SU-DHL-6 (cell line): ENCODE results near the gene DNAJB14.
"Not testable (repeated sequence)": the region's sequence is repeated elsewhere in the genome, so short reads cannot be mapped to it uniquely, and the experiment has no call there.

ENCODE experiments used
- H2AFZ ChIP-seq: fragments of 200-600 bp; sonication (generic); 2 replicates; pipeline ENCODE4 v1.6.1; 2014; ENCODE audit warnings: low read depth, mild to moderate bottlenecking, moderate library complexity, mixed read lengths, antibody characterized with exemption, low read length; ENCODE audit not compliant: severe bottlenecking
- H3F3A ChIP-seq: fragments of 200-600 bp; shearing (Covaris generic); 2 replicates; pipeline ENCODE4 v1.6.0; 2016; ENCODE audit warnings: antibody characterized with exemption, mild to moderate bottlenecking; ENCODE audit not compliant: insufficient read depth
- H3K27ac ChIP-seq: fragments of 200-600 bp; sonication (generic); 2 replicates; pipeline ENCODE4 v1.5.1; 2016; ENCODE audit warnings: low read depth, mild to moderate bottlenecking, low read length, moderate library complexity, mixed read lengths
- H3K27me3 ChIP-seq: fragments of 200-600 bp; sonication (generic), shearing (Covaris generic); 2 replicates; pipeline ENCODE4 v1.6.0; 2014; ENCODE audit warnings: mild to moderate bottlenecking, low read length
- H3K36me3 ChIP-seq: fragments of 200-600 bp; sonication (generic); 2 replicates; pipeline ENCODE4 v1.6.1; 2014; ENCODE audit warnings: mild to moderate bottlenecking, low read length, mixed read lengths
- H3K4me2 ChIP-seq: fragments of 300-600, 200-600 bp; shearing (Covaris generic), sonication (generic); 2 replicates; pipeline ENCODE4 v1.6.0; 2014; ENCODE audit warnings: low read length, low read depth, mild to moderate bottlenecking; ENCODE audit not compliant: poor library complexity, severe bottlenecking
- H3K4me3 ChIP-seq: fragments of 200-600 bp; sonication (generic); 2 replicates; pipeline ENCODE4 v1.5.1; 2014; ENCODE audit warnings: antibody characterized with exemption, low read length, mild to moderate bottlenecking, mixed read lengths; ENCODE audit not compliant: insufficient read depth, poor library complexity, severe bottlenecking
- H3K79me2 ChIP-seq: fragments of 200-600 bp; sonication (generic); 2 replicates; pipeline ENCODE4 v1.6.1; 2014; ENCODE audit warnings: mild to moderate bottlenecking, low read length, moderate library complexity; ENCODE audit not compliant: insufficient read depth
- H3K9ac ChIP-seq: fragments of 200-600 bp; sonication (generic); 2 replicates; pipeline ENCODE4 v1.7.0; 2014; ENCODE audit warnings: mild to moderate bottlenecking, low read length
- H3K9me2 ChIP-seq: fragments of 200-600 bp; sonication (generic); replicated peaks from 2 replicates; pipeline ENCODE4 v1.6.1; 2014; ENCODE audit warnings: low read length; ENCODE audit not compliant: insufficient read depth
- H3K9me3 ChIP-seq: fragments of 200-600 bp; sonication (generic); 2 replicates; pipeline ENCODE4 v1.6.1; 2014; ENCODE audit warnings: low read length, mixed read lengths; ENCODE audit not compliant: insufficient read depth
- H4K20me1 ChIP-seq: fragments of 200-600 bp; sonication (generic); 2 replicates; pipeline ENCODE4 v1.6.1; 2014; ENCODE audit warnings: low read depth, mild to moderate bottlenecking, antibody characterized with exemption, low read length, moderate library complexity, mixed read lengths
- EZH2phosphoT487 ChIP-seq: fragments of 200-600 bp; sonication (generic), shearing (Covaris generic); conservative IDR thresholded peaks from 2 replicates; pipeline ENCODE4 v1.6.1; 2018; ENCODE audit warnings: mild to moderate bottlenecking, antibody characterized with exemption, low read length, moderate library complexity, mixed read lengths
- TF ChIP-seq, protein P1 (sequence below): fragments of 200-600 bp; sonication (generic); IDR thresholded peaks from one replicate; pipeline ENCODE4 v1.5.1; 2017; ENCODE audit warnings: antibody characterized with exemption, mild to moderate bottlenecking, low read length, moderate library complexity; ENCODE audit not compliant: insufficient read depth, poor library complexity, severe bottlenecking

Gene DNAJB14

DNA sequence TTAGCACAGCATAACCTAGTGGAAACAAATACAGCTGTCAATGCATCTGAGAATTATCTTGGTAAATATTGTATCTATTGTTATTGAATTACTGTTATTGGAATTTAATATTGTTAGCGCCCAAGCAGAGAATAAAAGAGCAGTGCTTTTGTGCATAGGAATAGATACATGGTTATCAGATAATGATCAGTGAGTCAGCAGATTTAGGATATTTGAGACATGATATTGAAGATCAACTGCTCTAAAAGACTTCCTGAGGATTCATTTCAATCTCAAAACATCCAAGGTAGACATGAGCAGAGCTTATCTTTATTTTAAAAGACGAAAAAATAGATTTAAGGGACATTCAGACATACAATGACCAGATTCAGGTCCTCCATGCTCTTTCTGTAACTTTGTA lies 14.2 kb upstream of the DNAJB14 start:
- H3K27ac ChIP-seq = no peak overlapping the region
- no peak overlapping the region for H3K4me3 ChIP-seq
- H3K9ac ChIP-seq = no peak overlapping the region
- H3K9me2 ChIP-seq = no peaks in the 10 kb centered on the region
- H3K79me2 ChIP-seq = no peaks in the 10 kb centered on the region
- TF ChIP-seq, protein P1, sequence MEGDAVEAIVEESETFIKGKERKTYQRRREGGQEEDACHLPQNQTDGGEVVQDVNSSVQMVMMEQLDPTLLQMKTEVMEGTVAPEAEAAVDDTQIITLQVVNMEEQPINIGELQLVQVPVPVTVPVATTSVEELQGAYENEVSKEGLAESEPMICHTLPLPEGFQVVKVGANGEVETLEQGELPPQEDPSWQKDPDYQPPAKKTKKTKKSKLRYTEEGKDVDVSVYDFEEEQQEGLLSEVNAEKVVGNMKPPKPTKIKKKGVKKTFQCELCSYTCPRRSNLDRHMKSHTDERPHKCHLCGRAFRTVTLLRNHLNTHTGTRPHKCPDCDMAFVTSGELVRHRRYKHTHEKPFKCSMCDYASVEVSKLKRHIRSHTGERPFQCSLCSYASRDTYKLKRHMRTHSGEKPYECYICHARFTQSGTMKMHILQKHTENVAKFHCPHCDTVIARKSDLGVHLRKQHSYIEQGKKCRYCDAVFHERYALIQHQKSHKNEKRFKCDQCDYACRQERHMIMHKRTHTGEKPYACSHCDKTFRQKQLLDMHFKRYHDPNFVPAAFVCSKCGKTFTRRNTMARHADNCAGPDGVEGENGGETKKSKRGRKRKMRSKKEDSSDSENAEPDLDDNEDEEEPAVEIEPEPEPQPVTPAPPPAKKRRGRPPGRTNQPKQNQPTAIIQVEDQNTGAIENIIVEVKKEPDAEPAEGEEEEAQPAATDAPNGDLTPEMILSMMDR = no peak
- TF ChIP-seq EZH2phosphoT487 = no peak
- H3K9me3 ChIP-seq = no peaks in the 10 kb centered on the region
- no peaks in the 10 kb centered on the region for H3K36me3 ChIP-seq
- no peaks in the 10 kb centered on the region for H3F3A ChIP-seq
- no peak overlapping the region for H2AFZ ChIP-seq
- no peaks in the 10 kb centered on the region for H3K27me3 ChIP-seq
- no peak overlapping the region for H3K4me2 ChIP-seq
- H4K20me1 ChIP-seq = no peaks in the 10 kb centered on the region

DNA sequence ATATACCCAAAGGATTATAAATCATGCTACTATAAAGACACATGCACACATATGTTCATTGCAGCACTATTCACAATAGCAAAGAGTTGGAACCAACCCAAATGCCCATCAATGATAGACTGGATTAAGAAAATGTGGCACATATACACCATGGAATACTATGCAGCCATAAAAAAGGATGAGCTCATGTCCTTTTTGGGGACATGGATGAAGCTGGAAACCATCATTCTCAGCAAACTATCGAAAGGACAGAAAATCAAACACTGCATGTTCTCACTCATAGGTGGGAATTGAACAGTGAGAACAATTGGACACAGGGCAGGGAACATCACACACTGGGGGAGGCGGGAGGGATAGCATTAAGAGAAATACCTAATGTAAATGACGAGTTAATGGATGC lies 11.8 kb upstream of the DNAJB14 start:
- not testable (repeated sequence) for H3K9me2 ChIP-seq, H2AFZ ChIP-seq, H3K4me3 ChIP-seq, H4K20me1 ChIP-seq, H3K27ac ChIP-seq, H3K36me3 ChIP-seq, H3K4me2 ChIP-seq, H3K79me2 ChIP-seq, H3K9ac ChIP-seq, H3F3A ChIP-seq, H3K9me3 ChIP-seq, H3K27me3 ChIP-seq

DNA sequence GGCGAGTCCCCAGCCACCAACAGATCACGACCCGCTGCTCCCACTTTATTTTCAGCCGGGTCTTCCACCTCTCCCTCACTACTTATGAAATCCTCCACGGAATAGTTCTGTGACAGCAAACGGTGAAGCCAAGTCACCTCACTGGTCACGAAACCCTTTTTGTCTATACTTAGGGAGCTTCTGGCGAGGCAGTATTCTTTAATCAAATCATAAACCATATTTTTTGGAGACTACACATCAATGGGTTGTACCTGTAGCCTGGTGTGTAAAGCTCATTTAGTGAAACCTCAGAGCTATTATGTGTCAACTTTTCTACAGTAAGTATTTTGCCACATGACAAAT lies 4.5 kb upstream of the DNAJB14 start:
- H3K9me2 ChIP-seq = no peaks in the 10 kb centered on the region
- H3K36me3 ChIP-seq = peaks cover 12% of the 10 kb centered on the region
- peaks cover 19% of the 10 kb centered on the region for H3K79me2 ChIP-seq
- H3K9ac ChIP-seq = peak overlapping the region; percentile 91
- H3K27ac ChIP-seq = peak overlapping the region; percentile 58
- peak overlapping the region; percentile 90 for H3K4me2 ChIP-seq
- H3K4me3 ChIP-seq = peak overlapping the region; percentile 77
- H4K20me1 ChIP-seq = no peaks in the 10 kb centered on the region
- TF ChIP-seq, protein P1 = no peak
- TF ChIP-seq EZH2phosphoT487 = no peak
- H3F3A ChIP-seq = peaks cover 28% of the 10 kb centered on the region
- no peaks in the 10 kb centered on the region for H3K9me3 ChIP-seq
- H3K27me3 ChIP-seq = no peaks in the 10 kb centered on the region
- peak overlapping the region; percentile 79 for H2AFZ ChIP-seq

DNA sequence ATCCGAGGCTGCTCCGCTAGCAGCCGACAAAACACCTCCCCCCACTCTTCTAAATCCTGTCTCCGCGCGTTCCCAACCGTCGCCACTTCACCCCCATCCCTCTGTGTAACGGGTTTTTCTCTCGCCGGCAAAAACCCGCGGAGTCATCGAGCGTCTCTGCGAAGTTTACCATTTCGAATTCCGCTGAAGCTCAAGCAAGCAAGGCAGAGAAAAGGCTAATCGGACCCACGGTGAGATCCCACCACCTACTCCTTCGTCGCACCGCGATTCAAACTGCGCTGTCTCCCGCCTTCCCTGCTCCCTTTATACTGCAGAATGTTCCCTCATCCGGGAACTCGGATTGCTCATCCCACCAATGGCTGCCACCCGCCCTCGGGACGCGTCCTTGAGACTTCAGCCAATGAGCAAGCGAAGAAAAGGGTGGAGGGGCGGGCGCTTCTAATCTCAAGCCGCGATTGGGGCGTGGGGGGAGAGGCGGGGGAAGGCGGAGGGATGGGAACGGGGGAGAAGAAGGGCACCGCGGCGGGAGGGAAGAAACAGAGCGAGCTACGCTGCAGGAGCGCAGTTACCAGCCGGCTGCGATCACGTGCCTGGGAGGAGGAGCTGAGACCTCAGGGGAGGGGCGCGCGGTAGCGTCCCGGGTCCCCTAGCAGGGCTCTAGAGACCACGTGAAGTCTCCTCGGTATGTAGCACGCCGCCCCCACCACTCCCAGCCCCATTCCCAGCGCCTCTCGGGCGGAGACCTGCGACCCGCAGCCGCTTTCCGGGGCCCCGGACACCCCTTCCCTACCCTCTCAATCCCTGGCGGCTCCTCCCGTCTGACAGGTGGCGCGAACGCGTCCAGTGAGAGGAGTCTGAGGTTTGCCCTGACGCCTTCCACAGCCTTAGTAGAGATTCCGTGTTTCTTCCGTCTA lies 3.8 kb upstream of the DNAJB14 start, which contains the start of gene H2AZ1:
Gene H2AZ1, minus strand, starts transcription at position 277 of the 914 bp plus-strand sequence. Its CDS starts 105 bp downstream, at position 172.
- no peaks in the 10 kb centered on the region for H3K9me3 ChIP-seq
- H3K4me3 ChIP-seq = peak within 1 kb of the TSS; percentile 80
- H2AFZ ChIP-seq = peak within 1 kb of the TSS; percentile 79
- peak within 1 kb of the TSS; percentile 92 for H3K27ac ChIP-seq
- peaks cover 28% of the 10 kb centered on the region for H3F3A ChIP-seq
- H3K79me2 ChIP-seq = peaks cover 25% of the 10 kb centered on the region
- TF ChIP-seq EZH2phosphoT487 = no peak
- TF ChIP-seq, protein P1 = no peak
- H3K9ac ChIP-seq = peak within 1 kb of the TSS; percentile 91
- H3K27me3 ChIP-seq = no peaks in the 10 kb centered on the region
- H3K36me3 ChIP-seq = peaks cover 12% of the 10 kb centered on the region
- H3K4me2 ChIP-seq = peak within 1 kb of the TSS; percentile 90
- no peaks in the 10 kb centered on the region for H3K9me2 ChIP-seq
- H4K20me1 ChIP-seq = no peaks in the 10 kb centered on the region
